Measurements from ENCODE around the gene NAXE. TPM values are rescaled to one million over a fixed set of nuclear protein-coding genes. Genes with fewer than 3 reads are reported as not detected.

Gene NAXE
- polyA plus RNA-seq, 1 donor from 2014 or later, result 95.7 TPM

DNA sequence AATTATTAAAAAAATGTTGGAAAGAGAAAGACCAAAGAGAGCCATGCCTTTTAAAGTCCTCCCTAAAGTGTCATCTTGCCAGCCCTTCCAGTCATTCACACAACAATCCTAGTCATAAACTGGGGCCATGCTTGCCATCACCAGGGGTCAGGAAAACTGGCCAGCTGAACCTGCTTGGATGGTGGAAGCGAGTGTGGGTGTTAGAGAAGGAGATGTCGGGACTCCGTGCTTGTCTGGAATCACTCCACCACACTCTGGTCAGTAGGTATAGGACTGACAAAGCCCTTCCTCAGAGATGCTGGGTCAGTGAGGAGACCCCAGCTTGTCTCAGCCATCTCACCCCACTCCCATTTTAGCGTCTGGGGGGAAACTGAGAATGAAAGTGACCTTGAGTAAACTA lies 24.4 kb downstream of the NAXE start:
- H3K4me2 ChIP-seq (ENCODE audit: low read length), result no peak overlapping the region
- no peak overlapping the region for H3K27ac ChIP-seq (ENCODE audit: low read length)
- TF ChIP-seq POLR2AphosphoS5 (IDR thresholded peaks at IDR 0.05), result no peak
- no peak for TF ChIP-seq TAF1 (IDR thresholded peaks at IDR 0.05; ENCODE audit: low read depth)
- no peak for TF ChIP-seq CTCF (IDR thresholded peaks at IDR 0.05; ENCODE audit: poor library complexity, severe bottlenecking)
- no peak for TF ChIP-seq RAD21 (conservative IDR thresholded peaks at IDR 0.05)
- TF ChIP-seq EP300 (conservative IDR thresholded peaks at IDR 0.05; ENCODE audit: poor library complexity, severe bottlenecking), result no peak
- no peak for TF ChIP-seq EZH2 (IDR thresholded peaks at IDR 0.05; ENCODE audit: borderline replicate concordance, insufficient read depth, low read length, poor library complexity, severe bottlenecking)
- H3K36me3 ChIP-seq (ENCODE audit: insufficient read depth, low read length), result no peaks in the 10 kb centered on the region
- H3K4me3 ChIP-seq (ENCODE audit: low read length), result no peak overlapping the region
- no peak overlapping the region for H3K9ac ChIP-seq (ENCODE audit: low read length)
- no peaks in the 10 kb centered on the region for H3K9me2 ChIP-seq (ENCODE audit: insufficient read depth, low read length)
- no peaks in the 10 kb centered on the region for H3F3A ChIP-seq (ENCODE audit: insufficient read depth, low read length, poor library complexity, severe bottlenecking)
- no peaks in the 10 kb centered on the region for H3K79me2 ChIP-seq (replicated peaks; ENCODE audit: insufficient read depth, low read length)
- peaks cover 22% of the 10 kb centered on the region for H3K27me3 ChIP-seq (ENCODE audit: insufficient read depth, low read depth, low read length)
- H4K20me1 ChIP-seq (ENCODE audit: insufficient read depth), result no peaks in the 10 kb centered on the region
- no peaks in the 10 kb centered on the region for H3K9me3 ChIP-seq (ENCODE audit: low read length)
- H2AFZ ChIP-seq (ENCODE audit: low read depth, low read length), result no peak overlapping the region

DNA sequence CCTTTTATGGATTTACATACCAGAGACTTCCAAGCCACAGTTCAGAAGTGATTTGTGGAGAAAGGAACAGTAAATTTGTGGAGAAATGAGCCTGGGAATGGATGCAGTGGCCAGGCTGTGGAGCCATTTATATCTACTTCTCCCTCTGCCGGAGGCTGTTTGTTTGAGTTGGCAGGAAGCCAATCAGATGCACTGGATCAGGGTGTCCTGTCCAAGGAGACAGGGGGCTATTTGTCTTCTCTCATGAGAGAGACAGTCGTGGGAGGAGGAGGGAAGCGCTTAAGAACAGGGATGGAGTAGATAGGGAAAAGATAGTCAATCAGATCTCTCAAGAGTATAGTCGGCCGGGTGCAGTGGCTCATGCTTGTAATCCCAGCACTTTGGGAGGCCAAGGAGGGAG lies 24.9 kb downstream of the NAXE start:
- H3K79me2 ChIP-seq (replicated peaks; ENCODE audit: insufficient read depth, low read length), result no peaks in the 10 kb centered on the region
- no peaks in the 10 kb centered on the region for H3K9me3 ChIP-seq (ENCODE audit: low read length)
- H3K27ac ChIP-seq (ENCODE audit: low read length), result no peak overlapping the region
- no peak for TF ChIP-seq POLR2AphosphoS5 (IDR thresholded peaks at IDR 0.05)
- TF ChIP-seq EP300 (conservative IDR thresholded peaks at IDR 0.05; ENCODE audit: poor library complexity, severe bottlenecking), result no peak
- no peak for TF ChIP-seq SMC3 (conservative IDR thresholded peaks at IDR 0.05; ENCODE audit: poor library complexity)
- TF ChIP-seq MXI1 (conservative IDR thresholded peaks at IDR 0.05; ENCODE audit: poor library complexity, severe bottlenecking), result no peak
- TF ChIP-seq CTCF (IDR thresholded peaks at IDR 0.05; ENCODE audit: poor library complexity, severe bottlenecking), result no peak
- TF ChIP-seq TAF1 (IDR thresholded peaks at IDR 0.05; ENCODE audit: low read depth), result no peak
- no peak for TF ChIP-seq RAD21 (conservative IDR thresholded peaks at IDR 0.05)
- TF ChIP-seq, protein P1, sequence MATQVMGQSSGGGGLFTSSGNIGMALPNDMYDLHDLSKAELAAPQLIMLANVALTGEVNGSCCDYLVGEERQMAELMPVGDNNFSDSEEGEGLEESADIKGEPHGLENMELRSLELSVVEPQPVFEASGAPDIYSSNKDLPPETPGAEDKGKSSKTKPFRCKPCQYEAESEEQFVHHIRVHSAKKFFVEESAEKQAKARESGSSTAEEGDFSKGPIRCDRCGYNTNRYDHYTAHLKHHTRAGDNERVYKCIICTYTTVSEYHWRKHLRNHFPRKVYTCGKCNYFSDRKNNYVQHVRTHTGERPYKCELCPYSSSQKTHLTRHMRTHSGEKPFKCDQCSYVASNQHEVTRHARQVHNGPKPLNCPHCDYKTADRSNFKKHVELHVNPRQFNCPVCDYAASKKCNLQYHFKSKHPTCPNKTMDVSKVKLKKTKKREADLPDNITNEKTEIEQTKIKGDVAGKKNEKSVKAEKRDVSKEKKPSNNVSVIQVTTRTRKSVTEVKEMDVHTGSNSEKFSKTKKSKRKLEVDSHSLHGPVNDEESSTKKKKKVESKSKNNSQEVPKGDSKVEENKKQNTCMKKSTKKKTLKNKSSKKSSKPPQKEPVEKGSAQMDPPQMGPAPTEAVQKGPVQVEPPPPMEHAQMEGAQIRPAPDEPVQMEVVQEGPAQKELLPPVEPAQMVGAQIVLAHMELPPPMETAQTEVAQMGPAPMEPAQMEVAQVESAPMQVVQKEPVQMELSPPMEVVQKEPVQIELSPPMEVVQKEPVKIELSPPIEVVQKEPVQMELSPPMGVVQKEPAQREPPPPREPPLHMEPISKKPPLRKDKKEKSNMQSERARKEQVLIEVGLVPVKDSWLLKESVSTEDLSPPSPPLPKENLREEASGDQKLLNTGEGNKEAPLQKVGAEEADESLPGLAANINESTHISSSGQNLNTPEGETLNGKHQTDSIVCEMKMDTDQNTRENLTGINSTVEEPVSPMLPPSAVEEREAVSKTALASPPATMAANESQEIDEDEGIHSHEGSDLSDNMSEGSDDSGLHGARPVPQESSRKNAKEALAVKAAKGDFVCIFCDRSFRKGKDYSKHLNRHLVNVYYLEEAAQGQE (IDR thresholded peaks at IDR 0.05; ENCODE audit: borderline replicate concordance), result no peak
- no peak for TF ChIP-seq EZH2 (IDR thresholded peaks at IDR 0.05; ENCODE audit: borderline replicate concordance, insufficient read depth, low read length, poor library complexity, severe bottlenecking)
- H3K4me2 ChIP-seq (ENCODE audit: low read length), result no peak overlapping the region
- no peaks in the 10 kb centered on the region for H4K20me1 ChIP-seq (ENCODE audit: insufficient read depth)
- H3K36me3 ChIP-seq (ENCODE audit: insufficient read depth, low read length), result no peaks in the 10 kb centered on the region
- H3K4me3 ChIP-seq (ENCODE audit: low read length), result no peak overlapping the region
- no peaks in the 10 kb centered on the region for H3K9me2 ChIP-seq (ENCODE audit: insufficient read depth, low read length)
- H3K27me3 ChIP-seq (ENCODE audit: insufficient read depth, low read depth, low read length), result peaks cover 23% of the 10 kb centered on the region
- H3K9ac ChIP-seq (ENCODE audit: low read length), result no peak overlapping the region
- no peak overlapping the region for H2AFZ ChIP-seq (ENCODE audit: low read depth, low read length)
- H3F3A ChIP-seq (ENCODE audit: insufficient read depth, low read length, poor library complexity, severe bottlenecking), result no peaks in the 10 kb centered on the region

All from neural cell (in vitro differentiated cells).